ENCODE data around the gene KRTAP12-3.
"Not testable (repeated sequence)": the region's sequence is repeated elsewhere in the genome, so short reads cannot be mapped to it uniquely, and the experiment has no call there.

Gene KRTAP12-3

GRCh38 chr21:44657635-44658540 lies at the start of gene KRTAP12-3:
TSS of gene KRTAP12-3 (plus strand) at chr21:44657932. CDS start at chr21:44657980, 48 bp downstream.
- no peak for DNase-seq

GRCh38 chr21:44609193-44609592 lies 48.5 kb upstream of the KRTAP12-3 start:
- no peak for DNase-seq

DNA sequence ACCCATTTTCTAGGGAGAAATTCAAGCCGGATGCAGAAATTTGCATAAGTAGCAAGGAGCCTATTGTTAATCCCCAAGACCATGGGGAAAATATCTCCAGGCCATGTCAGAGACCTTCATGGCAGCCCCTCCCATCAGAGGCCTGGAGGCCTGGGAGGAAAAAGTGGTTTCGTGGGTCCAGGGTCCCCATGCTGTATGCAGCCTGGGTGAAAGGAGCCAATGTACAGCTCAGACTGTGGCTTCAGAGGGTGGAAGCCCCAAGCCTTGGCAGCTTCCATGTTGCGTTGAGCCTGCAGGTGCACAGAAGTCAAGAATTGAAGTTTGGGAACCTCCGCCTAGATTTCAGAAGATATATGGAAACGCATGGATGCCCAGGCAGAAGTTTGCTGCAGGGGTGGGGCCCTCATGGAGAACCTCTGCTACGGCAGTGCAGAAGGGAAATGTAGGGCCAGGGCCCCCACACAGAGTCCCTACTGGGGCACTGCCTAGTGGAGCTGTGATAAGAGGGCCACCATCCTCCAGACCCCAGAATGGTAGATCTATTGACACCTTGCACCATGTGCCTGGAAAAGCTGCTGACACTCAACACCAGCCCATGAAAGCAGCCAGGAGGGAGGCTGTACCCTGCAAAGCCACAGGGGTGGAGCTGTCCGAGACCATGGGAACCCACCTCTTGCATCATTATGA lies 47.4 kb upstream of the KRTAP12-3 start:
- not testable (repeated sequence) for DNase-seq

DNA sequence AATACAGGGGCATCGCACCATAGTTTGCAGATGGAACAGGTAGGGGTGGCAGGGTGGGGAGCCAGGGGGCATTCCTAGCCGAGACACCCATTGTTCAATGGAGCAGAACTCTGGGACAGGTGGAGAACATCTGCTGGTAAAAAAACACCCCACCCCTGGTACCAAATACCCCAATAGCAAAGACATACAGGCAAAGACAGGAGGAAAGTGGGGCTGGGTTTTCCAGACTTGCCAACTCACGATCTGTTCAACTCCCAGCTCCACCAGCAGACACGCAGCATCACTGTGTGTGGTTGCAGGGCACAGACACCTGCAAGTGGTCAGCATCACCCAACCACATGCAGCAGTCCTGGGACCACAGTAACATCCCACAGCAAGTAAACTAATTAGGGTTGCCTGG lies 46.2 kb upstream of the KRTAP12-3 start:
- DNase-seq = no peak

DNA sequence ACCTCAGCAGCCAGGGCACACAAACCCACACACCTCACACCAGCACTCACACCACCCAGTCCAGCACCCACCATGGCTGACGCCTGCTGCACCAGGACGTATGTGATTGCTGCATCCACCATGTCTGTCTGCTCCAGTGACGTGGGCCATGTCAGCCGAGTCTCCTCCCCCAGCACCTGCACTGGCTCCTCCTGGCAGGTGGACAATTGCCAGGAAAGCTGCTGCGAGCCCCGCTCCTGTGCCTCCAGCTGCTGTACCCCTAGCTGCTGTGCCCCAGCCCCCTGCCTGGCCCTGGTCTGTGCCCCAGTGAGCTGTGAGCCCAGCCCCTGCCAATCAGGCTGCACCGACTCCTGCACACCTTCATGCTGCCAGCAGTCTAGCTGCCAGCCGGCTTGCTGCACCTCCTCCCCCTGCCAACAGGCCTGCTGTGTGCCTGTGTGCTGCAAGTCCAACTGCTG lies 45.7 kb upstream of the KRTAP12-3 start, which contains the start of gene KRTAP10-8:
Gene KRTAP10-8 (plus strand): TSS at position 51 of the 458 bp plus-strand sequence. CDS start 22 bp downstream, at position 73.
- DNase-seq = no peak

GRCh38 chr21:44612669-44613229 lies 45.0 kb upstream of the KRTAP12-3 start:
- DNase-seq = no peak

- DNase-seq = no peak
Measured at GRCh38 chr21:44613386-44614155, 44.2 kb upstream of the KRTAP12-3 start.

- DNase-seq = no peak
Measured at GRCh38 chr21:44614161-44614631, 43.5 kb upstream of the KRTAP12-3 start.

GRCh38 chr21:44614961-44615391 lies 42.8 kb upstream of the KRTAP12-3 start:
- DNase-seq = no peak

- no peak for DNase-seq
Measured at GRCh38 chr21:44615466-44615865, 42.3 kb upstream of the KRTAP12-3 start.

DNA sequence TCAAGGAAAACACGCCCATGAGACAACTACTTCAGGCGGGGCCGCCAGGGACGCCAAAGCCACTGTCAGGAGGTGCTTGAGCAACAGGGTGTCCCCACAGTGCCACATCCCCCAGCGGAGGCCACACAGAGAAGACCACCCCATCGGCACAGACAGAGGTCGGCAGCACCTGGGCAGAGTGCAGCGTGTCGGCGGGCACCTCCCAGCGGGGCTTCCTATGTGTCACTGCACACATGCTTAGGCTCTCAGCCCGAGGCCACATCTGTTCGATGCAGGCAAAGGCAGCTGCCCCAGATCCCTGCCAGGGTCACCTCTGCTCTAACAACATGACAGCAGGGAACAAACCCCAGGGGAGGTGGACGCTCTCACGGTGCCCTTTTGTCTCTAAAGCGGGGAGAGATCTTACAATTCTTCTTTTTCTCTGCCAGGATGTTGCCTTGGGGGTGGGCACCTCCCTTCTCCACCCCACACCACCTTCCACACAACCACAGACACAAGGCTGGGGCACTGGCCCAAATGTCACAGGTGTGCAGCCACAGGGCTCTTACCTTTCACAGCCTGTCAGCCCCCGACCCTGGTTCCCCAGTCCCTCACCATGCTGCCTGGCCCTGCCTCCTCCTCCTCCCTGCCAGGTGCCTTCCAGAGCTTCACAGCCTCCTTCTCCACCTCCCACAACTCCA lies 41.7 kb upstream of the KRTAP12-3 start:
- DNase-seq = no peak

DNA sequence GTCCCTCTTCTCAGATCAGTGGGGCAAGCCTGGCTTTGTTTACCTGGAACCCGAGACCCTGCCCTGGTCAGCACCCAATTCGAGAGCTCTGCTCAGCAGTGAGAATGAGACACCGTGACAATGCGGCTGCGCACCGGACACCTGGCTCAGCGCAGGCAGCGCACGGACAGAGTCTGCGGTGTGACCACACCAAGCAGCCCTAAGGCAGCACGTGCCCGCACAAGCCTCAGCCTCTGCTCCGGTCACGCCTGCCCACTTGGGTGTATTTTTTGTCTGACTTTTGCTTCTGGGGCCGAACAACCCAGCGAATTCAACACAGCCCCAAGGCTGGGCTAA lies 41.2 kb upstream of the KRTAP12-3 start:
- no peak for DNase-seq

DNA sequence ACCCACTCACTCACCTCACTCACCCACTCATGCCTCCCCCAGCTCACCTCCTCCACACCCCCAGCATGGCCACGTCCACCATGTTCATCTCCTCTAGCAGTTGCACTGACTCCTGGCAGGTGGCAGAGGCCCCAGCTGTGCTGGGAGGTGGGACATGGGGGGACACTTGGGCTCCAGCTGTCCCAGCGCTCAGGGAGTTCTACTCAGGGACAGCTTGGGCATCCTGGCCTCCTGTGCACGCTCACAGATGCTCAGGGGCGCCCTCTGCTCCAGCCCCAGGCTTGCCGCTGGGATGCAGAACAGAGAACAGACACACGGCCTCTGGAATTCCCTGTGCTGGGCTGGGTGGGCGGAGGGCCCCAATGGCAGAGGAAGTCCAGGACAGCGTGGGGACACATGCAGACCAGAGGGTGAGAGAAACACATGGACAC lies 40.6 kb upstream of the KRTAP12-3 start:
- no peak for DNase-seq

GRCh38 chr21:44618504-44618903 lies 39.2 kb upstream of the KRTAP12-3 start:
- DNase-seq = no peak

- DNase-seq = no peak
Measured at GRCh38 chr21:44618909-44619308, 38.8 kb upstream of the KRTAP12-3 start.

GRCh38 chr21:44619886-44620285 lies 37.8 kb upstream of the KRTAP12-3 start:
- DNase-seq = no peak

GRCh38 chr21:44623575-44623974 lies 34.2 kb upstream of the KRTAP12-3 start:
- no peak for DNase-seq

DNA sequence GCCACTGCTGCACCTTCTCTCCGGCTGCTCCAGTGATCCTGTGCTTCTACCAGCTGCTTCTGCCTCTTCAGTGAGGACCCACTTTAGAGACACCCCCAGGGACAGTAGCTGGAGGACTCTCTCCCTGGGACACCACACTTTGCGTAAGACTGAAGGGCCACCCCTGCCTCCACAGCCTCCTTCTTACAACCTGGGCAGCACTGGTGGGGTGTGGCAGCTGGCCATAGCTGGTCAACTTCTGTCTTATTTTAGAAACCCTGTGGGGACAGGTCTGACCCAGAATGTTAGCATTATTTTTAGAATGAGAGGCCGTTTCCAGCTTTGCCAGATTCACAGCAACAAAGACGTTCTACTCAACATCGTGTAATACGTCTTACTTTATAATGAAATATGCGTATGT lies 32.0 kb upstream of the KRTAP12-3 start:
- DNase-seq = no peak

DNA sequence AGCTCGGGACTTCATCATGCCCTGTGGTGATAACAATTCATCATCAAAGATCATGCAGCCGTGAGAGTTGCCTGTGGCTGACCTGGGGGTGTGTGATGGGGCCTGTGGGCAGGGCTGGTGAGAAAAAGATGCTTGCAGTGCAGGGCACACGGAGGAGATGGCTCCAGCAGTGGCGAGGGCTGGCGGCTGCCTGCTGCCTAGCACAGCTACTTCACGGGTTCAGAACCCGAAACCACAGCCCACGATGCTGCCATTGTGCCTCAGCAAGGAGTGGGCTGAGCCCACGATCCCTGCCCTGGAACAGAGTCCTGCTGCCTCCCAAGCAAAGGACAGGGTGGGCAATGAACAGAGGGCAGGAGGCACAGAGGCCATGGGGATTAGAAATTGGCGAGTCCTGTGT lies 31.5 kb upstream of the KRTAP12-3 start:
- no peak for DNase-seq

GRCh38 chr21:44626673-44627143 lies 31.0 kb upstream of the KRTAP12-3 start, which contains the start of gene KRTAP10-9:
TSS of gene KRTAP10-9 (plus strand) at chr21:44627093. CDS start at chr21:44627172, 79 bp downstream.
- no peak for DNase-seq

DNA sequence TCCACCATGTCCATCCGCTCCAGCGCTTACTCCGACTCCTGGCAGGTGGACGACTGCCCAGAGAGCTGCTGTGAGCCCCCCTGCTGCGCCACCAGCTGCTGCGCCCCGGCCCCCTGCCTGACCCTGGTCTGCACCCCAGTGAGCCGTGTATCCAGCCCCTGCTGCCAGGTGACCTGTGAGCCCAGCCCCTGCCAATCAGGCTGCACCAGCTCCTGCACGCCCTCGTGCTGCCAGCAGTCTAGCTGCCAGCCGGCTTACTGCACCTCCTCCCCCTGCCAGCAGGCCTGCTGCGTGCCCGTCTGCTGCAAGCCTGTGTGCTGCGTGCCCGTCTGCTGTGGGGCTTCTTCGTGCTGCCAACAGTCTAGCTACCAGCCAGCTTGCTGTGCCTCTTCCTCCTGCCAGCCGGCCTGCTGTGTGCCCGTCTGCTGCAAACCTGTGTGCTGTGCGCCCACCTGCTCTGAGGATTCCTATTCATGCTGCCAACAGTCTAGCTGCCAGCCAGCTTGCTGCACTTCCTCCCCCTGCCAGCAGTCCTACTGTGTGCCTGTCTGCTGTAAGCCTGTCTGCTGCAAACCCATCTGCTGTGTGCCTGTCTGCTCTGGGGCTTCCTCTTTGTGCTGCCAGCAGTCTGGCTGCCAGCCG lies 30.4 kb upstream of the KRTAP12-3 start:
- DNase-seq = not testable (repeated sequence)

All from NCI-H2081 (cell line).